Esophagus squamous epithelium (tissue), 5 donors: ENCODE data around the gene GINS2. TPM values are rescaled to one million over a fixed set of nuclear protein-coding genes. Genes with fewer than 3 reads are reported as not detected.

ENCODE experiments used
- DNase-seq: peaks from one replicate; lab custom pipeline; 2025; lab: John Stamatoyannopoulos, UW
- H3K27ac ChIP-seq, 4 donors: fragments of 200-600 bp; sonication (generic); one replicate each; pipeline ENCODE4 v1.5.1; 2016 to 2019; ENCODE audit warnings: mild to moderate bottlenecking in 1 of 4
- H3K27me3 ChIP-seq, 4 donors: fragments of 200-600 bp; sonication (generic); 1 replicate in 3 of 4; 2 replicates in 1 of 4; pipeline versions ENCODE4 v1.5.1 to v1.6.0; 2017 to 2021; ENCODE audit warnings: antibody characterized with exemption in 1 of 4
- H3K36me3 ChIP-seq, 3 donors: fragments of 200-600 bp; sonication (generic); one replicate each; pipeline ENCODE4 v1.5.1; 2016 to 2019
- H3K4me1 ChIP-seq, 3 donors: fragments of 200-600 bp; sonication (generic); one replicate each; pipeline ENCODE4 v1.5.1; 2017 to 2019
- H3K4me3 ChIP-seq, 4 donors: fragments of 200-600 bp; sonication (generic); 1 replicate in 3 of 4; 2 replicates in 1 of 4; pipeline ENCODE4 v1.5.1; 2016 to 2019; ENCODE audit warnings: mild to moderate bottlenecking in 2 of 4, moderate library complexity in 1 of 4
- H3K9me3 ChIP-seq, 3 donors: fragments of 200-600 bp; sonication (generic); one replicate each; pipeline ENCODE4 v1.5.1; 2016 to 2019
- POLR2A ChIP-seq, 4 donors: fragments of 450-650 bp; IDR thresholded peaks; one replicate each; pipeline ENCODE4 v1.6.1; 2017; ENCODE audit warnings: antibody characterized with exemption in 4 of 4, mild to moderate bottlenecking in 4 of 4, moderate library complexity in 3 of 4
- WGBS, 2 donors: methylation state at CpG; one replicate each; pipeline ENCODE4 v1.1.5; 2018; 5-methylcytosine and 5-hydroxymethylcytosine counted together
- intact Hi-C: fragments of 100-400 bp; cut with DNase I; formaldehyde crosslinking; loops from one replicate; pipeline ENCODE4 v1.15.0; 2022
- total RNA-seq, 4 donors: library from RNA; depleted of rRNA; stranded (reverse); fragments of >200 nt; gene quantifications; one replicate each; pipeline ENCODE4 v1.1.0, GENCODE V29; 2016
- TF ChIP-seq, protein P1 (sequence below), 6 experiments: fragments of 450-650 bp in 4 of 6; fragments of 200-600 bp in 2 of 6; sonication (generic) in 2 of 6; IDR thresholded peaks; one replicate each; pipeline ENCODE4 v1.5.1; 2016 to 2019; ENCODE audit warnings: antibody characterized with exemption in 6 of 6, mild to moderate bottlenecking in 4 of 6, moderate library complexity in 4 of 6
- donor health status: DM: yes; HTN: yes; CAD: no.

GINS2 gene
- total RNA-seq, 4 donors from 2014 or later = 2.5 to 12.6 (median 6.7) TPM

DNA sequence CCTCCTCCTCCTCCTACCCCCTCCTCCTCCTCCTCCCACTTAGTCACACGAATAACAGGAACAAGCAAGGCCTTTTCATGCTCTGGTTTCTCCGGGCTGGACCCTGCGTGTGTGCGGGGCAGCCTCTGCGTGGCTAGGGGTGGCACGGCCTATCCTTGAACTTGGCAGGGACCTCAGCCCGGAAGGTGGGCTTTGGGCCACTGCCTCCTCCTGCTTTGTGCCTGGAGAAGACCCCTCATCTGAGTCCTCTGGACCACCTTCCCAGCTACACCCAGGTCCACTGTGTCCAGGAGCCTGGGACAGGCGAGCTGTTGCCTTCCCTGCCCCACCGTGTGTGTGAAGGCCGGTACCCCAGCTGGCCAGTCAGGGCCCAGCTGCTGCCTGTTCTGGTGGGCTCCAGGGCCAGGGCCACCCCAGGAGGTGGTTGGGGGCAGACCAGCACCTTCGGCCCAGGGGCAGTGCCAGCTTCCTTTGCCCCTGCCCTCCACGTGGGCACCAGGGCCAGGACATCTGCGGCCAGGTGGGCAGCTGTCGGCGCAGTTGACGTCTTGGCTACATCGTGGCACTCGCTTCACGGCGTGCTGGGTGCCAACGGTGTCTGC is 35.4 kb downstream of the GINS2 start:
- no peaks in the 10 kb centered on the region for H3K9me3 ChIP-seq
- H3K27me3 ChIP-seq = no peaks in the 10 kb centered on the region
- no peak for DNase-seq
- intact Hi-C loops = no loop called here
- peaks cover 4 to 43% (median 20%) of the 10 kb centered on the region in 3 donors for H3K4me1 ChIP-seq
- WGBS, 2 donors = no CpG with 5 or more reads among the region's 21 CpGs
- peak overlapping the region in 3 of 4 donors; percentile 52 to 85 (median 75) for H3K27ac ChIP-seq
- H3K4me3 ChIP-seq = no peak overlapping the region
- TF ChIP-seq, protein P1, sequence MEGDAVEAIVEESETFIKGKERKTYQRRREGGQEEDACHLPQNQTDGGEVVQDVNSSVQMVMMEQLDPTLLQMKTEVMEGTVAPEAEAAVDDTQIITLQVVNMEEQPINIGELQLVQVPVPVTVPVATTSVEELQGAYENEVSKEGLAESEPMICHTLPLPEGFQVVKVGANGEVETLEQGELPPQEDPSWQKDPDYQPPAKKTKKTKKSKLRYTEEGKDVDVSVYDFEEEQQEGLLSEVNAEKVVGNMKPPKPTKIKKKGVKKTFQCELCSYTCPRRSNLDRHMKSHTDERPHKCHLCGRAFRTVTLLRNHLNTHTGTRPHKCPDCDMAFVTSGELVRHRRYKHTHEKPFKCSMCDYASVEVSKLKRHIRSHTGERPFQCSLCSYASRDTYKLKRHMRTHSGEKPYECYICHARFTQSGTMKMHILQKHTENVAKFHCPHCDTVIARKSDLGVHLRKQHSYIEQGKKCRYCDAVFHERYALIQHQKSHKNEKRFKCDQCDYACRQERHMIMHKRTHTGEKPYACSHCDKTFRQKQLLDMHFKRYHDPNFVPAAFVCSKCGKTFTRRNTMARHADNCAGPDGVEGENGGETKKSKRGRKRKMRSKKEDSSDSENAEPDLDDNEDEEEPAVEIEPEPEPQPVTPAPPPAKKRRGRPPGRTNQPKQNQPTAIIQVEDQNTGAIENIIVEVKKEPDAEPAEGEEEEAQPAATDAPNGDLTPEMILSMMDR (IDR thresholded peaks at IDR 0.05) = no peak
- no peak for TF ChIP-seq POLR2A (IDR thresholded peaks at IDR 0.05)
- peaks cover 34 to 82% (median 44%) of the 10 kb centered on the region in 3 donors for H3K36me3 ChIP-seq

DNA sequence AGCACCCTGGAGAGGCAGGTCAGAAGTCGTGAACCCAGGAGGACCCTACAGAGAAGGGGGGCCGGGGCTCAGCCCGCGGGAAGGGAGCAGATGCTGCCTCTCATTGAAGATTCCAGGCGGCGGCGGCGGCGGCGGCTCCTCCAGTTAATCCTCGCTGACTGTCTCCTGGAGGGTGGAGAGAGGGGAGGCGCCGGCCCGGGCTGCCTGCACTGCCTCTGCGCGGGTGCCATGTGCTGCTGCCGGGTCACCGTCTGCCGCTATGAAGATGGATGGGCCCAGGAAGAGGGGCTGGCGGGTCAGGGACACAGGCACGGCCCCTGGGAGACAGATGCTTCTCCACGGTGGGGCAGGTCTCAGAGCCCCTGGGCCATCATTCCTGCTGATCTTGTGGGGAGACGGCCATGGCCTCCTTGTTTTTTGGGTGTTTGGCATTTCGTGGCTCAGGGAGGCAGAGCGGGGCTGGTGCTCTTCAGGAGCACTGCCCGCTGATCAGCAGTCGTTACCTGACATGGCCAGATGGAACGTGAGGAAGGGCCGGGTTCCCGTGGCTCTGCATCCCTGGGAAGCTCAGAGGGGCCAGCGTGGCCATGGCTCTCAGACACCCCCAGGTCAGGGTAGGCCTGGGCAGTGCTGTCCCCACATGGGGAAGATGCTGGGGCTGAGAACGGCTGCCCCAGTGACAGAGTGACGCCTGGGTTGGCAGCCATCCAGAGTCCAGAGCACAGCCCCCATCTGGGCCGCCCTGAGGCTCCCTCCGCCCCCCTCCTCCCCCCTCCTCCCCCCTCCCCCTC is 36.1 kb downstream of the GINS2 start:
- H3K27ac ChIP-seq = peak overlapping the region; percentile 44 to 86 (median 72)
- H3K4me1 ChIP-seq = peaks cover 4 to 43% (median 20%) of the 10 kb centered on the region in 3 donors
- no peak for TF ChIP-seq POLR2A (IDR thresholded peaks at IDR 0.05)
- DNase-seq = no peak
- intact Hi-C loops = no loop called here
- H3K9me3 ChIP-seq = no peaks in the 10 kb centered on the region
- H3K4me3 ChIP-seq = no peak overlapping the region
- H3K36me3 ChIP-seq = peaks cover 34 to 81% (median 38%) of the 10 kb centered on the region in 3 donors
- H3K27me3 ChIP-seq = no peaks in the 10 kb centered on the region
- 30 to 40% methylated on average over 6 to 20 of the region's 35 CpGs for WGBS, 2 donors

DNA sequence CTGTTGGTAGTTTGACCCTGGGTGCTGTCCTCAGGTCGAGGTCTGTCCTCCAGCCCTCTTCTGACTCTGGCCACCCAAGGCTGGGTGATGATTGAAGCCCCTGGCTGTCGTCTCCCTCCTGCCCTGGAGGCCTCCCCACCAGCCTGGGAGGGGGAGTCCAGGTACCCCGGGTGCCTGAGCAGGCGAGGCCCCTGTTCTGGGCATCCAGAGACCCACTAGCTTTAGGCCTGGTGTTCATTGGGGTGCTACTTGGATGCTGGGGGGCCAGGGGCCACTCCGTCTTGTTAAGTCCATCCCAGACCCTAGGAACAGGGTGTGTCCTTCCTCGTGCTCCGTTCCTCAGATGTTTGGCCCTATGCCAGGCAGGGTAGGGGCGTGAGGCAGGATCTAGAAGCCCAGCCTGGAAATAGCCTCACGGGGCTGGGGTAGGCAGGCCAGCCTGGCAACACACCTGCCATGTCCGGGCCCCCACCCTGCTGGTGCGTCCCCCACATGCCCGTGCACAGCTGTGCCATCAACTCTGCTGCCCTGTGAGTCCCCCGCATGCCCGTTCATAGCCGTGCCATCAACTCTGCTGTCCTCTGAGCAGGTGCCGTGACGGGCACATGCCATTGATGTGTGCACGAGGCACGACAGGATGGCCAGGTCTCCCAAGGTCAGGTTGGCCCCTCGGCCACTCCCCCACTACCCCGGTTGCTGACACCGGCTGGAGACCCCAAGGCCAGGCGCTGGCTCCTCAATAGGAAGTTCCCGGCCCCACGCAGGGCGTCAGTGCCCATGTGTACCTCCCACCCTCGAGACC is 36.9 kb downstream of the GINS2 start:
- TF ChIP-seq, protein P1 (IDR thresholded peaks at IDR 0.05) = no peak
- no peak for TF ChIP-seq POLR2A (IDR thresholded peaks at IDR 0.05)
- intact Hi-C loops = no loop called here
- peak overlapping the region in 2 of 4 donors; percentile 84 to 86 for H3K27ac ChIP-seq
- DNase-seq = no peak
- no peak overlapping the region for H3K4me3 ChIP-seq
- peaks cover 27 to 77% (median 31%) of the 10 kb centered on the region in 3 donors for H3K36me3 ChIP-seq
- WGBS, 2 donors = 40 to 59% methylated on average over 1 to 13 of the region's 27 CpGs
- H3K4me1 ChIP-seq = peaks cover 4 to 43% (median 20%) of the 10 kb centered on the region in 3 donors
- H3K9me3 ChIP-seq = no peaks in the 10 kb centered on the region
- no peaks in the 10 kb centered on the region for H3K27me3 ChIP-seq

DNA sequence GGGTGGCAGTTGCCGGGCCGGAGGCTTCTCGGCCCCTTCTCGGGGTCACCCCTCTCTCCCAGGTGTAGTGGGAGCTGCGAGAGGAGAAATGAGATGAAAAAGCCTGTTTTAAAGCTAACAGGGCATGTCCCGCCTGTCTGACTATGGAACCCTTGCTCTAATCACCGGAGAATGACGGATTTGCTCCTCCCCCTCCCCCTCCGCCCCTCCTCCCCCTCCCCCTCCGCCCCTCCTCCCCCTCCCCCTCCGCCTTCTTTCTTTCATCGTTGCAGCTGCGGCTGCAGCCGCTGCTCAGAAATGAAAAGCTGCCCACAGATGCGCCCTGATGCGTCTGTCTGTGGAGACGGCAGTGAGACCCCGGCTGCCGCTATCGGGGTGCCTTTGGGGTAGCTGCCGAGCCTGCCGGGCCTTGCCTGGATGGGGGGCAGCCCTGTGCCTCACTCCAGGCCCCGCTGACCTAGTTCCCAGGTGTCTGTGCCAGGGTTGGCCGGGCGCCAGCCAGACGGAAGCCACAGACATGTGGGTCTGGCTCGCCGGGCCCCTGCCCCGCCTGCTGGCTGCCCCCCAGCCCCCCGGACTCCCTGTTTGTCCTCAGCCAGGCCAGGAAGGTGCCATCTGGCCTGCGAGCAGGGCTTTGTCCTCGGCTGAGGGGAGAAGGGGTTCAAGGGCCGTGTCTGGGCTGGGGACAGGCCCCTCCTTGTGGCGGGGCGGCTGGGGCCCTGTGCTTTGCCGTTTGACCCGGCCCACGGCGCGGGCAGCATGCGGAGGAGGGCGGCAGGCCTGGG is 37.7 kb downstream of the GINS2 start:
- WGBS, 2 donors = 59 to 73% methylated on average over 5 to 12 of the region's 42 CpGs
- intact Hi-C loops = no loop called here
- H3K36me3 ChIP-seq = peaks cover 21 to 77% (median 25%) of the 10 kb centered on the region in 3 donors

More for the DNA sequence above, 37.7 kb downstream of the GINS2 start:
- Histone ChIP-seq H3K9me3 (no peaks in the 10 kb centered on the region), H3K4me3 (no peak overlapping the region), H3K4me1 (peaks cover 4 to 49% (median 20%) of the 10 kb centered on the region in 3 donors), H3K27me3 (no peaks in the 10 kb centered on the region), H3K27ac (peak overlapping the region in 2 of 4 donors; percentile 28 to 33)
- no peak for DNase-seq
- no peak for TF ChIP-seq POLR2A (IDR thresholded peaks at IDR 0.05)
- TF ChIP-seq, protein P1 (IDR thresholded peaks at IDR 0.05) = no peak
